H1 (cell line): Measurements from ENCODE around the gene DDX5. TPM values are rescaled to one million over a fixed set of nuclear protein-coding genes. Genes with fewer than 3 reads are reported as not detected.

ENCODE experiments used
- CBX5 ChIP-seq: fragments of 300-800, 300-1000 bp; sonication (generic); IDR thresholded peaks from 2 replicates; pipeline ENCODE4 v1.7.1; 2016; ENCODE audit warnings: antibody characterized with exemption, low read length, low read depth
- CEBPB ChIP-seq: IDR thresholded peaks from 2 replicates; pipeline ENCODE4 v1.6.1; 2012; ENCODE audit warnings: low read depth, low read length
- JUND ChIP-seq: IDR thresholded peaks from 2 replicates; pipeline ENCODE4 v1.6.1; 2011; ENCODE audit warnings: mild to moderate bottlenecking, improper control_type of control experiment, low read length
- SAP30 ChIP-seq: fragments of 300-600 bp; sonication (generic); IDR thresholded peaks from 2 replicates; pipeline ENCODE4 v1.7.1; 2012; ENCODE audit warnings: low read length, moderate library complexity, mild to moderate bottlenecking, inconsistent platforms; ENCODE audit not compliant: insufficient read depth, insufficient replicate concordance
- SP1 ChIP-seq: IDR thresholded peaks from 2 replicates; pipeline ENCODE4 v1.6.1; 2011; ENCODE audit warnings: low read depth, low read length
- polyA plus RNA-seq, 7 experiments: library from polyadenylated mRNA; depleted of rRNA in 3 of 7; stranded (reverse) in 5 of 7; unstranded in 2 of 7; fragments of >200 nt in 5 of 7; fragments of 200-250 nt in 2 of 7; gene quantifications; 1 replicate in 5 of 7; 2 replicates in 1 of 7; 4 replicates in 1 of 7; pipeline versions ENCODE4 v1.2.1 to v1.2.3, GENCODE V29; 2011 to 2013; ENCODE audit warnings: missing spikeins in 2 of 7, mixed read lengths in 2 of 7
- total RNA-seq: library from RNA; stranded (reverse); fragmentation: NEBNext Ultra II Directional; extraction: Animal tissue kit (Norgen Biotek cat#: 25700); gene quantifications from 2 replicates; pipeline ENCODE4 v1.2.1, GENCODE V29; 2021

The DDX5 gene
- total and polyA plus RNA-seq, 2 of the 8 experiments (the other 6 are each of a cell fraction or from before 2014, with no cell fraction given) = 572 to 591 TPM

DNA sequence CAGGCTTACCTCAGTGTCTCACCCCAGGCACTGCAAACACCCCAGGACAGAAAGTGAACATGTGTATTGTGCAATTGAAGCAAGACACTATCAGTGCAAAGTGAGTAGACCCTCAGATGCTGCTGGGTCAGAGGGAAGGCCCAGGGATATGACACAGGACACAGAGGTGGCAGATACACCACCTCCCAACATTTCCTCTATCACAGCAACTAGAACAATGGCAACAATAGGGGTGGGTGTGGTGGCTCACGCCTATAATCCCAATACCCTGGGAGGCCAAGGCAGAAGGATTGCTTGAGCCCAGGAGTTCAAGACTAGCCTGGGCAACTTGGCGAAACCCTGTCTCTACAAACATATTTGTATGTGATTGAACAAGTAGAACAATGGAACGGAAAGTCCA lies 34.6 kb downstream of the DDX5 start (continued):
- TF ChIP-seq CEBPB (no peak), SP1 (no peak), SAP30 (no peak), JUND (no peak), CBX5 (no peak)
